Hindlimb muscle (tissue), 1 donor: Measurements from ENCODE around the gene RIMBP3B. TPM values are rescaled to one million over a fixed set of nuclear protein-coding genes. Genes with fewer than 3 reads are reported as not detected.
"Not testable (repeated sequence)": the region's sequence is repeated elsewhere in the genome, so short reads cannot be mapped to it uniquely, and the experiment has no call there.

Experiments
- DNase-seq: peaks from one replicate; pipeline ENCODE4 v3.0.0-alpha.2; 2013
- polyA plus RNA-seq: library from polyadenylated mRNA; unstranded; fragments of 120-200 nt; gene quantifications from one replicate; pipeline ENCODE4 v1.2.1, GENCODE V29; 2013; ENCODE audit not compliant: insufficient read length

The RIMBP3B gene, protein sequence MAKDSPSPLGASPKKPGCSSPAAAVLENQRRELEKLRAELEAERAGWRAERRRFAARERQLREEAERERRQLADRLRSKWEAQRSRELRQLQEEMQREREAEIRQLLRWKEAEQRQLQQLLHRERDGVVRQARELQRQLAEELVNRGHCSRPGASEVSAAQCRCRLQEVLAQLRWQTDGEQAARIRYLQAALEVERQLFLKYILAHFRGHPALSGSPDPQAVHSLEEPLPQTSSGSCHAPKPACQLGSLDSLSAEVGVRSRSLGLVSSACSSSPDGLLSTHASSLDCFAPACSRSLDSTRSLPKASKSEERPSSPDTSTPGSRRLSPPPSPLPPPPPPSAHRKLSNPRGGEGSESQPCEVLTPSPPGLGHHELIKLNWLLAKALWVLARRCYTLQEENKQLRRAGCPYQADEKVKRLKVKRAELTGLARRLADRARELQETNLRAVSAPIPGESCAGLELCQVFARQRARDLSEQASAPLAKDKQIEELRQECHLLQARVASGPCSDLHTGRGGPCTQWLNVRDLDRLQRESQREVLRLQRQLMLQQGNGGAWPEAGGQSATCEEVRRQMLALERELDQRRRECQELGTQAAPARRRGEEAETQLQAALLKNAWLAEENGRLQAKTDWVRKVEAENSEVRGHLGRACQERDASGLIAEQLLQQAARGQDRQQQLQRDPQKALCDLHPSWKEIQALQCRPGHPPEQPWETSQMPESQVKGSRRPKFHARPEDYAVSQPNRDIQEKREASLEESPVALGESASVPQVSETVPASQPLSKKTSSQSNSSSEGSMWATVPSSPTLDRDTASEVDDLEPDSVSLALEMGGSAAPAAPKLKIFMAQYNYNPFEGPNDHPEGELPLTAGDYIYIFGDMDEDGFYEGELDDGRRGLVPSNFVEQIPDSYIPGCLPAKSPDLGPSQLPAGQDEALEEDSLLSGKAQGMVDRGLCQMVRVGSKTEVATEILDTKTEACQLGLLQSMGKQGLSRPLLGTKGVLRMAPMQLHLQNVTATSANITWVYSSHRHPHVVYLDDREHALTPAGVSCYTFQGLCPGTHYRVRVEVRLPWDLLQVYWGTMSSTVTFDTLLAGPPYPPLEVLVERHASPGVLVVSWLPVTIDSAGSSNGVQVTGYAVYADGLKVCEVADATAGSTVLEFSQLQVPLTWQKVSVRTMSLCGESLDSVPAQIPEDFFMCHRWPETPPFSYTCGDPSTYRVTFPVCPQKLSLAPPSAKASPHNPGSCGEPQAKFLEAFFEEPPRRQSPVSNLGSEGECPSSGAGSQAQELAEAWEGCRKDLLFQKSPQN (N-terminal part only)
- polyA plus RNA-seq, result not detected

DNA sequence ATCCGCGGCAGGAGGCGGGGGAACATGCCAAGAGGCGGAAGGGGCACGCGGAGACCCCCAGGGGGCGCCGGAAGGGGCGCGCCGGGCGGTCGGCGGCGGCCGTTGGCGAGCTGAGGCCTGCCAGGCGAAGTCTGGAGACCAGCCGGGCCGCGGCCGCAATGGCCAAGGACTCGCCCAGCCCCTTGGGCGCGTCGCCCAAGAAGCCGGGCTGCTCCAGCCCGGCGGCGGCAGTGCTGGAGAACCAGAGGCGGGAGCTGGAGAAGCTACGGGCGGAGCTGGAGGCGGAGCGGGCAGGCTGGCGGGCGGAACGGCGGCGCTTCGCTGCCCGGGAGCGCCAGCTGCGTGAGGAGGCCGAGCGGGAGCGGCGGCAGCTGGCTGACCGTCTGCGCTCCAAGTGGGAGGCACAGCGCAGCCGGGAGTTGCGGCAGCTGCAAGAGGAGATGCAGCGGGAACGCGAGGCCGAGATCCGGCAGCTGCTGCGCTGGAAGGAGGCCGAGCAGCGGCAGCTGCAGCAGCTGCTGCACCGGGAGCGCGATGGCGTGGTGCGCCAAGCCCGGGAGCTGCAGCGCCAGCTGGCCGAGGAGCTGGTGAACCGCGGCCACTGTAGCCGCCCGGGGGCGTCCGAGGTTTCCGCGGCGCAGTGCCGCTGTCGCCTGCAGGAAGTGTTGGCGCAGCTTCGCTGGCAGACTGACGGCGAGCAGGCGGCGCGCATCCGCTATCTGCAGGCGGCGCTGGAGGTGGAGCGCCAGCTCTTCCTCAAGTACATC, at the start of gene RIMBP3B:
RIMBP3B (plus strand) TSS at position 51 of the 767 bp plus-strand sequence; CDS start at position 159, 108 bp downstream.
- not testable (repeated sequence) for DNase-seq

DNA sequence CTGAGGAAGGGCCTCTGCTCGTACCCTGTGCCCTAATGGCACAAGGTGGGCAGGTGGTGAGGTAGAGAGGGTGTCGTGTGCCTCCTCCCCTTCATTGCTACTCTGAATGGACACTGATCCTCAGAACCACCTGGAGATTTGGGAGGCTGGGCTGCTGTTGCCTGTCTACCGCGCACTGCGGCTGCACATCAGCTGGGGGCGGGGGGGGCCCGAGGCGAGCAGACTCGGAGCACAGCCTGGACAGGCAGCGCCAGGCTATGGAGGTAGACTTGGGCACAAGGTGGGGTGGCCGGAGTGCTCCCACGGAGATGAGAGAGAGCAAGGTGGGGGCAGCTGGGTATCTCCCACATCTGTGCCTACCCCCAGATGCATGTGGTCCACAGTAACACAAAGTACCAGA, 26.0 kb upstream of the RIMBP3B start:
- not testable (repeated sequence) for DNase-seq

DNA sequence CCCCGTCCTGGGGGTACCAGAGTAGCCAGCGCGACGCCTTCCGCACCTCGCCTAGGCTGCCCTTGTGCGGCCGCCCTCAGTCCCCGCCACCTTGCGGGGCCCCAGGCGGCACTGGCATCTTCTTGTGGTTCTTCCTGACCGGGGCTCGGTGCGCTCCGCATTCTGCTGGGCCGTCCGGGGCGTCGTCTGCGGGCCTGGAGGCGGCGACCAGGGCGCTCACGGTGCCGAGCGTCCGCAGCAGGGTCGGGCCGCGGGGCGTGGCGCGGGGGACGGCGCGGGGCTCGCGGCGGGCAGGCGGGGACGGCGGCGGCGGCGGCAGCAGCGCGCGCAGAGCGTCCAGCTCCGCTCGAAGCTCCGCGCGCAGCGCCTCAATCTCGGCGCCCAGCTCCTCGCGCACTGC, 23.0 kb upstream of the RIMBP3B start:
- DNase-seq, result not testable (repeated sequence)

DNA sequence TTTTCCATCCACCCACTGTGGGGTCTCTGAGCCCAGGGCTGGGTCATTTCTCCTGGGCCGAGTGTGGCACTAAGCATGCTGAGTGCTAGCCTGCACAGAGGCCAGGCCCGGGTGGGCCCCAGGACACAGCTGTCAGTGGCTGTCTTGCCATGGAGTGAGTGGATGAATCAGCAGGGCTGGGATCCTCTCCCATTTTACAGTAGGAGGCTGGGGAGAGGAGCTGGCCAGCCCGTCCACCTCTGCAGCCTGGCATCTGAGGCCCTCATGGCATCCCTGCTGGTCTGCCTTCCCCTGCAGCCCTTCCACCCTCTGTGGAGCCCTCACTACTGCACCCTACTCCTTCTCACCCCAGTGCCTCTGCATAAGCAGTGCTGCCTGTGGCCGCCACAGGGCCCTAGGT, 21.1 kb upstream of the RIMBP3B start:
- not testable (repeated sequence) for DNase-seq

DNA sequence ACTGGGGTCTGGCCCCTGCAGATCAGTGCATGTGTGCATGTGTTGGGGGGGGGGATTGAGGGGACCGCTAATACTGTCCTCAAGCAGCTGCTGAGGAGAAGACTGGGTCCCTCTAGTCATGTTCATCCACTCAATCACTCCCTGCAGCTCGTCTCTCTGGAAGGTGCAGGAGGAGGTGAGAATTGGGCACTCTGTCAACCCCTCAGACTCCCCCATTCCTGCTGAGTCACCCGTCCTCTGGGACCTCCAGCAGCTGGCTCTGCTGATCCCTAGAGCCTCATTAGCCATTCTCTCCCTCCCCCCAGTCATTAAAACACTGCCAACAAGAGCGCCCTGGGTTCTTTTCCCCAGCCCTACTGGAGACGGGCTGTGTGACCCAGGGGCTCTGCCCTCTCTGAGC, 20.5 kb upstream of the RIMBP3B start:
- DNase-seq, result not testable (repeated sequence)

DNA sequence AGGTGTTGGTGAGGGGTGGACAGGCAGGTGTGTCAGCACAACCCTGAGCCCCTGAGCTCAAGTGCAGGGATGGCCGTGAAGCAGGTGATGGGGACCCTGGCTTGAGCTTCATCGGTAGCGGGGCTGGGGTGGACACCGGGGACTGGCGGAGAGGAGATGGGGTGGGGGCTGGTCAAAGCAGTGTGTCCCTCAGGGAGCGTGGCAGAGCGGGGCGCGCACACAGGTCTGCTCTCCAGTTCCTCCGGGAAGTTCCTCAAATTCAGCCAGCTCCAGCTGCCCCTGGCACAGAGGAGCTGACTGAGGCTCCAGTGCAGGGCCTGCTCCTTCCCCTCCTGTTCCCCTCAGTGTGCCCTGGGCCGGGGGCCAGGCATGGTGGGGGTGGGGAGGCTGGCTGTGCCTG, 19.7 kb upstream of the RIMBP3B start:
- not testable (repeated sequence) for DNase-seq

DNA sequence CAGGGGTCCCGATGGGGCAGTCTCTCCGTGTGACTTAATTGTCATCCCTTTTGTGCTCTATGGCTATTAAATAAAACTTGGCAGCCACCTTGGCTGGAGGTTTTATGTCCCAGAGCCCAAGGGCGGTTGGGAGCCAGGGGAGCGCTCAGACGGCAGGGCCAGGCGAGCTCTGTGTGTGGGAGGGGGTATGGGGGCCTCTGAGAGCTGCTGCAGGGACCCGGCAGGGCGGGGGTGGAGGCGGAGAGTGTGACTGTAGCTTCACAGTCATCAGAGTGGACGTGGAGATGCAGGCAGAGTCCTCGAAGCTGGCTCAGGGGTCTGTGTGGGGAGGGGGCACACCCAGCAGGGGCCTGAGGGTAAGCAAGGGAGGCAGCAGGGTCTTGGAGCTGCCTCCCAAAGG, 19.2 kb upstream of the RIMBP3B start:
- not testable (repeated sequence) for DNase-seq

DNA sequence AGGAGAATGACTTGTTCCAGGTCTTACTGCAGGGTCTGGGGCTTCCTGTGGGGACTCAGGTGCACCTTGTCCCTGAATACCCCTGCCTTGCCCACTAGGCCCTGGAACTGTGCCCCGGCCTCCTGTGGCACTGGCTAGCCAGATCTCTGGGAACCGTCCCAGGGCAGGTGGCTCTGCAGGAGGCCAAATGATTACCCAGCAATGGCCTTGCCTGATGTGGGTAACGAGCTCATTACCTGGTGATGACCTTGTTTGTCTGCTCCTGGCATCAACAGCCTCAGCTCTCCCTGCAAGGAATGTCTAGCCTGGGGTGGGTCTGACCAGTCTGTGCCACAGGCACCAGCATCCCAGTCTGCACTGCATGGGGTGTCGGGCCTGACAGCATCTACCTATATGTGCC, 18.2 kb upstream of the RIMBP3B start:
- not testable (repeated sequence) for DNase-seq

DNA sequence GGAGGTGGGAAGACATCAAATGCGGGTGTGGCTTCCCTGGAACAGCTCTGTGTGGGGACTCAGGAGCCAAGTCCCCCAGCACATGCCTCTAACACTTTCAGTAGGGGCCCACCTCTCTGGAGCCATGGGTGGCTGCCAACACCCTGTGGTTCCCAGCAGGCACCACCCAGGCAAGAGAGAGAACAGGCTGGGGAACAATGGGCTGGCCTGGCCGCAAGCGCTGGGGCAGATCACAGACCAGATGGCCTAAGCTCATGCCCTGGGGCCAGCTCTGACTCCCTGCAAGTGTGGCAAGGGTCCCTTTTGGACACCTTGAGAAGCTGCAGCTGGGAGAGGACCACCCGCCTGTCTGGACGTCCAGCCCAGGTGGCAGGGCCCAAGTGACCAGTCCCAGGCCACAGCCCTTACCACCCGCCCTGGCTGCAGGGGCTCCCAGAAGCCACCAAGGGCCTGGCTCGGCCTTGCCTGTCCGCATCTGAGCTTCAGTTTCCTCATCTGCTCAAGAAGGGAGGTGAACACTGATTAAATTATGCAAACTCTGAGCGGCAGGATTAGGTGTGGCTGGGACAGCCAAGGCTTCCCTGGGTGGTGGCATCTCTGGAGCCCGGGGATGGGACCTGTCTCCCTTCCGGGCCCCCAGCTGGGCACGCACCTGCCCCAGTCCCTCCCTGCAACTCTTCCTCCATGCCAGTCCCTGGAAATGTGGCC, 14.8 kb upstream of the RIMBP3B start:
- not testable (repeated sequence) for DNase-seq

DNA sequence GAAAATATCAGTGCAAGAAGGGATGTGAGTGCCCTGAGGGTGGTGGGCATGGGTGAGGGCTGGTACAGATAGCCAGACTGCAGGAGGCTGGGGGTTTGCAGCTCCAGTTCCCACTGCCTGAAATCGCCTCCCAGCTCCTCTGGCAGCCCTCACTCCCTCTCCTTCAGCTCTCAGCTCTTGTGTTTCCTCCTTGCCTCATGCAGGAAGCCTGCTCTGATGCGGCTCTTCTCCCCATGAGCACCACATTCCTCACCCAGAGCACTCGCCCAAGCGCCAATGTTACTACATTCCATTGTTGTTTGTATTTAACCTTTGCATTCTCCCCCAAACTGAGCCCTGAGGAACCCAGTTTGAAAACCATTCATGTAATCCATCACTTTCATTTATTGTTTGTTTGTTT, 7.7 kb upstream of the RIMBP3B start:
- not testable (repeated sequence) for DNase-seq

DNA sequence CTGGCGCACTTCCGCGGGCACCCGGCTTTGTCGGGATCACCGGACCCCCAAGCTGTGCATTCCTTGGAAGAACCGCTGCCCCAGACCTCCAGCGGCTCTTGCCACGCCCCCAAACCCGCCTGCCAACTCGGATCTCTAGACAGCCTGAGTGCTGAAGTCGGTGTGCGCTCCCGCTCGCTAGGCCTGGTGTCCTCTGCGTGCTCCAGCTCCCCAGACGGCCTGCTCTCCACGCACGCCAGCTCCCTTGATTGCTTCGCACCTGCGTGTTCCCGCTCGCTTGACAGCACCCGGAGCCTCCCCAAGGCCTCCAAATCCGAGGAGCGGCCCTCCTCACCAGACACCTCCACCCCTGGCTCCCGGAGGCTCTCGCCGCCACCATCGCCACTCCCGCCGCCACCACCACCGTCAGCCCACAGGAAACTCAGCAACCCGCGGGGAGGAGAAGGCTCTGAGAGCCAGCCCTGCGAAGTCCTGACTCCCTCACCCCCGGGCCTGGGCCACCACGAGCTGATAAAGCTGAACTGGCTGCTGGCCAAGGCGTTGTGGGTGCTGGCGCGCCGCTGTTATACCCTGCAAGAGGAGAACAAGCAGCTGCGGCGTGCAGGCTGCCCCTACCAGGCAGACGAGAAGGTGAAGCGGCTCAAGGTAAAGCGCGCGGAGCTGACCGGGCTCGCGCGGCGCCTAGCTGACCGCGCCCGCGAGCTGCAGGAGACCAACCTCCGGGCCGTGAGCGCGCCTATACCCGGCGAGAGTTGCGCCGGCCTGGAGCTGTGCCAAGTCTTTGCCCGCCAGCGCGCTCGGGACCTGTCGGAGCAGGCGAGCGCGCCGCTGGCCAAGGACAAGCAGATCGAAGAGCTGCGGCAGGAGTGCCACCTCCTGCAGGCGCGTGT, 1.2 kb downstream of the RIMBP3B start:
- not testable (repeated sequence) for DNase-seq

DNA sequence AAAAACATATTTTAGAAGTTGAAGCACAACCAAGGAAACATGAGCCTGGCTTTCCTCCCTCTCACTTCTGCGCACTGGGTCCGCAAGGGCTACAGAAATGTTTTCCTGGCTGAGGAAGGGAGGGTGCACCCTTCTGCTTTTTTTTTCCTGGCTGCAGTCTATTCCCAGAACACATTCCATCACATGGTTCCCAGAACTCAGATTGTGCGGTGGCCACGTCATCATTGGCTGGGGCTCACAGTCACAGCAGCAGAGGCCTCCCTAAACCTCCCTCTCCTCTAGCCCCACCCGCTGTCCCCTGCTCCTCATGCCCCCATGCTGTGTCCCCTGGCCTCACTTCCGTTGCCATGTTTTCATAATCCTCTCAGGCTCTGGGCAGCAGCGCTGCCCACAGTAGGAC, 5.9 kb downstream of the RIMBP3B start:
- not testable (repeated sequence) for DNase-seq

DNA sequence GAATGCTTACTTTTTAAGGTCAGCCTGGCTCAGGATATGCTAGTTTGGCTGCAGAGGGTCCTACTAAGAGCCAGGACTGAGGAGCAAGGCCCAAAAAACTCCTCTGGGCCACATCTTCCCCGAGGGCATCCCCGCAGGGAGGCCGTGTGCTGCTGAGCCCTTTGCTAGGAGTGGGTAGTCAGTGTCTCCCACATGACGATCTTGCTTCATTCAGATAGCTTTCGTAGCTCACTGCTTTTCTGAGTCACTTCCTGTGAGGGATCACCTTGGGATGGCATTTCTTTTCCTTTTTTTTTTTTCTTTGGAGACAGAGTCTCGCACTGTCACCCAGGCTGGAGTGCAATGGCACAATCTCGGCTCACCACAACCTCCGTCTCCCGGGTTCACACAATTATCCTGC, 6.5 kb downstream of the RIMBP3B start:
- DNase-seq, result not testable (repeated sequence)

DNA sequence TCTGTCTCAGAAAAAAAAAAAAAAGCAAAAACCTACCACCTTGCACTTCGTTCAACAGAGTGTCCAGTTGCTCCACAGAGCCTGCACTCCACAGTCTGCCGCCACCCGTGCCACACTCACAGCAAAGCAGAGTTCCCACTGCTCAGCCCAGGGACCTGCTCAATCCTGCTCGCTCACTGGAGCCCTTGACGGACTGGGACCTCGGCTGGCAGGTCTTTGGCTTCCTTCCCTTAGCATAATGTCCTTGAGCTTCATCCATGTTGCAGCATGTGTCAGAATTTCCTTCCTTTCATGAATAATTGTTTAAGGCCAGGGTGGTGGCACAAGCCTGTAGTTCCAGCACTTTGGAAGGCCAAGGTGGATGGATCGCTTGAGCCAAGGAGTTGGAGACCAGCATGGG, 11.1 kb downstream of the RIMBP3B start:
- not testable (repeated sequence) for DNase-seq

DNA sequence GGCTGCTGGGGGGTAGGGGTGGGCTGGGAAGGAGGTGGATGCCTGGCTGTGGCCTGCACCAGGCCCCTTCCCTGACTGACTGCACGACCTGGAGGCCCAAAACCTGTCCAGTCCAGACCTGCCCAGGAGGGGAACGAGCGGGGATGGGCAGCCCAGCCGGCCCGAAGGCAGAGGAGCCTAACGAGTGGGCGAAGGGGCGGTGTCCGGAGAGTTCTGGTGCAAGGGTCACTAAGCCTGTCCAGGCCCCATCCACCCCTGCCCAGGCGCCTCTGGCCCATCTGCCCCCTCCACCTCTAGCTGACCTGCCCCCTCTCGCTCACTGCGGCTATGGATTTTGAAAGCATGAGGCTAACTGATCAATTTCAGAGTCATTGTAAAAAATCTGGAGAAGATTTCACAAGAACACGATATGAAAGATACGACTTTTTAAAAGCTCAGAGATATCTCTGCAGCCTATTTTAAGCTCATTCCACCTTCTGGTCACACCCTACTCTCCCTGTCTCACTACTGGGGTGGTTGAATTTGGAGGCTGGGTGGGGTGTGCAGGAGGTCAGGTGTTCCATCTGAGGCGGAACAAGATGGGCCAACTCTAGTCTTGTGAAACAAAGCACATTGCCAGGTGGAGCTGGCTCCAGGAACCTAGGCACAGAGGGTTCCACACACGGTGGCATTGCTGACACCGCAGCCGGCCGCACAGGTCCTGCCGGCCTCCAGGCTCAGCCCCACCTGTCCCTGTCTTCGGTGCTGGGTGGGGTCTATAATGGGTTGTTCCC, 17.8 kb downstream of the RIMBP3B start:
- not testable (repeated sequence) for DNase-seq

DNA sequence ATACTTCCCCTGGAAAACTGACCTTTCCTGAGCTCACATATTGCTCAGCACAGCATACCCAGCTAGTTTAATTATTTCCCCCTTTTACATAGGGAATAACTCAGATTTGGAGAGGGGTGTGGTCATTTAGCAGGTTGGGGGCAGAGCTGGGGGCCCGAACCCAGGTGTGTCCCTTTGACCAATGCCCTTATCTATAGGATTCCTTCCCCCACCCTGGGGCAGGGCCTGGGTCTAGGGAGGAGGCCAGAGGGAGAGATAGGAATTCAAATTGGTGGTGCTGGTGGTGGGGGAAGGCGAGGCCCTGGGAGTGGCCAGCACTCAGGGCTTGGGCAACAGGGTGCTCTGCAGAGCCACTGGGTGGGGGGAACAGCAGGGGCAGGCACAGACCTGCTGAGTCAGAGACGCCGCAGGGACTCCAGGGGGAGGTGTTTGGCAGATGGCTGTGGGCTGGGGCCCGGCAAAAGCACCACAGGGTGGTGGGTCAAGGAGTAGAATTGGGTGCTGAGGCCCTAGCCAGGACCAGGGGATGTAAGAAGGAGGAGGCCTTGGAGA, 19.3 kb downstream of the RIMBP3B start:
- not testable (repeated sequence) for DNase-seq

DNA sequence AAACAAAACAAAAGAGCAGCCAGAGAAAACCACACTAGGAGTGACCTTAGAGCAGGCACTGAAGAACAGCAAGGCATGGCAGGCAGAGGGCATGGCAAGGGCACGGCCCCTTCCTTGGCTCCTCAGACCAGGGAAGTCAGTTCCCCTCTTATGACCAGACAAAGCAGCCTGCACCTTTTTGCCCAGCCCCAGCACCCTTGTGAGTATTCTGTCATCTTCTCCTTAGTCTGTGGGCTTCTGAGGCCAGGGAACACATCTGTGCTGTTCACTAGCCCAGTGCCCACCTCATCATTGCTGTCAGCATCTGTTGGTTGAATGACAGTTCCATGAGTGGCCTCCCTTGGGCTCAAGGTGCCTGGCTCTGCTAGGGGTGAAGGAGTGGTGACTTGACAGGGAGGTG, 23.6 kb downstream of the RIMBP3B start:
- DNase-seq, result not testable (repeated sequence)

DNA sequence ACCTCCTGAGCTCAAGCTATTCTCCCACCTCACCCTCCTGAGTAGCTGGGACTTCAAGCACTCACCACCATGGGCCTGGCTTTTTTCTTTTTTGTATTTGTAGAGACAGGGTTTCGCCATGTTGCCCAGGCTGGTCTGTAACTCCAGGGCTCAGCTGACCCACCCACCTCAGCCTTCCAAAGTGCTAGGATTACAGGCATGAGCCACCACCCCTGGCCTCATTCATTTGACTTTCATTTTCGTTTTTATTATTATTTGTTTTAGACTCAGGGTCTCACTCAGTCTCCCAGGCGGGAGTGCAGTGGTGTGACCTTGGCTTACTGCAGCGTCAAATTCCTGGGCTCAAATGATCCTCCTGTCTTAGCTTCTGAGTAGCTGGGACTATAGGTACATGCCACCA, 24.2 kb downstream of the RIMBP3B start:
- not testable (repeated sequence) for DNase-seq

DNA sequence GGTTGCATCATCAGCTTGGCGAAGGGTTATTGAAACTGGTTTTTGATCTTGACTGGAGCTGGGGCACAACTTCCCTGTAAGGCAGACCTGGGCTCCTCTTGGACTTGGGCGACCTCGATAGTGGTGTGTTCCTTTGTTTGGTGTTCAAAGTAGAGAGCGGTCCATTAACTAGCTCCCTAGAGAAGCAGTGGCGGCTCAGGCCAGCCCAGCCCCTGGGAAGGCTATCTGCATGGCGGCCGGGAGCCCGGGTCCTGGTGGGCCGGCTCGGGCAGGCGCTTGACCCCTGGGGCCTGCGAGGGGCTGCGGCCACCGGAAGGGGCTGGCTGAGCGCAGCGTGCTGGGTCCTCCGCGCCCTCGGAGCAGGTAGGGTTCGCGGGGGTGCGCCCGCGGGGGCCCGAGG, 32.8 kb downstream of the RIMBP3B start:
- DNase-seq, result not testable (repeated sequence)
